Measurements from ENCODE around the gene LIN7C. TPM values are rescaled to one million over a fixed set of nuclear protein-coding genes. Genes with fewer than 3 reads are reported as not detected.

Gene LIN7C
- total and polyA plus RNA-seq, 2 of the 13 experiments (the other 11 are each of a cell fraction or from before 2014, with no cell fraction given) = 14.8 to 37.2 TPM

DNA sequence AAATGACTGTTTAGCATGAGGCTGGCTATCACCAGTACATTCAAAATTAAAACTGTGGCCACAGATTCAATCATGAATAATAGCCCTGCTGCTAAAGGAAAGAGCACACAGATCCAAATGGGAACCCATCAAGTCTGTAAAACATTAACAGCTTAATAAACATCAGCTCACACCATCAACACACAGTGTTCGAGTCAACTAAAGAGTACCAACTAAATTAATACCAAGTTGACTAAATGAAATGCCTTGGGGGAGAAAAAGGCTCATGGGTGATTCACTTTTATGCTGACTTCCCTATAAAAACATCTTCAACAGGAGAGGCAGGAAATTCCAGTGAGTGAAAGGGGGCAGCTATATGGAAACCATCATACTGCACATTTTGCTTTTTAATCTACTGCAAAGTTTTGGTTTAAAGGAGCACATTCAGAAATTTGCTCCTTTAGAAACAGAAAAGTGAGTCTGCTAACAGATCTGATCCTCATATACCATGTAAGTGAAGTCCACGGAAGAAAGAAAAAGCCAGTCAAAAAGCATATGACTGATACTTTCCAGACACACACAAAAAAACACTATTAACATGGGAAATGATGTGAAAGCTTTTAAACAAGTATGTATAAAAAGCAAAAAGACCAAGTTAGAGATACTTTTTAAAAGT, 50.3 kb downstream of the LIN7C start:
- H3K9me3 ChIP-seq (ENCODE audit: low read length) = no peaks in the 10 kb centered on the region
- H3K27ac ChIP-seq (ENCODE audit: extremely low read length, insufficient read depth, low read length) = peak overlapping the region; percentile 5
- intact Hi-C loops (cut with micrococcal nuclease; ENCODE audit: unreplicated experiment) (no loop called here), in situ Hi-C loops (cut with HindIII; ENCODE audit: extremely low pct_ligation_motif_present, low pct_unique_long_range_greater_than_20kb) (no loop called here)
- H4K20me1 ChIP-seq (ENCODE audit: insufficient read depth, low read length) = peaks cover 27% of the 10 kb centered on the region
- H3K4me1 ChIP-seq (ENCODE audit: insufficient read depth, low read length) = peaks cover 90% of the 10 kb centered on the region
- 25% methylated on average over 2 of the region's 2 CpGs for WGBS (ENCODE audit: low lambda C conversion rate)
- peak overlapping the region in 1 of 3 experiments; percentile 23; a peak in 1 of 6 replicates for H3K4me3 ChIP-seq (replicated peaks in 1 of 3; ENCODE audit: insufficient read depth in 1 of 3, low read depth in 2 of 3, low read length in 3 of 3)
- ChIA-PET CTCF (ENCODE audit: low intra/inter-chr PET ratio, low total read pairs) (no interaction called here), POLR2A (interaction anchor here (0.8 to 2.4 kb wide), 5 partner anchors 8 to 81 kb away, joined by 3 to 17 read pairs (median 6); partner anchors contain the start of gene LGR4)
- no peak overlapping the region for H2AFZ ChIP-seq (ENCODE audit: low read length)
- ATAC-seq (peak; percentile 52), DNase-seq (ENCODE audit: low spot score) (peak; percentile 55), FAIRE-seq (no peak)
- no TSS peak for BruUV-seq (replicated peaks)
- H3K79me2 ChIP-seq (ENCODE audit: insufficient read depth, low read length) = peaks cover 98% of the 10 kb centered on the region
- H3K9ac ChIP-seq (ENCODE audit: insufficient read depth, low read depth, low read length) = no peak overlapping the region
- no peaks in the 10 kb centered on the region; a peak in 1 of 5 replicates for H3K36me3 ChIP-seq (replicated peaks in 1 of 2; ENCODE audit: control insufficient read depth in 1 of 2, insufficient read depth in 2 of 2, low read length in 2 of 2)
- H3K4me2 ChIP-seq (ENCODE audit: low read depth, low read length) = peak overlapping the region; percentile 36
- H3K27me3 ChIP-seq (ENCODE audit: control insufficient read depth in 1 of 2, insufficient read depth in 2 of 2, low read length in 2 of 2) = no peaks in the 10 kb centered on the region
- TF ChIP-seq STAT5B (CRISPR knock-in tag; IDR thresholded peaks at IDR 0.05) = no peak
- no peak for TF ChIP-seq NFIB (CRISPR knock-in tag; IDR thresholded peaks at IDR 0.05; ENCODE audit: borderline replicate concordance)
- TF ChIP-seq MAFK (conservative IDR thresholded peaks at IDR 0.05 in 1 of 2, IDR thresholded peaks at IDR 0.05 in 1 of 2; ENCODE audit: low read length in 2 of 2) = peak; percentile 12 to 38; a peak in 2 of 4 replicates
- TF ChIP-seq, protein P1, sequence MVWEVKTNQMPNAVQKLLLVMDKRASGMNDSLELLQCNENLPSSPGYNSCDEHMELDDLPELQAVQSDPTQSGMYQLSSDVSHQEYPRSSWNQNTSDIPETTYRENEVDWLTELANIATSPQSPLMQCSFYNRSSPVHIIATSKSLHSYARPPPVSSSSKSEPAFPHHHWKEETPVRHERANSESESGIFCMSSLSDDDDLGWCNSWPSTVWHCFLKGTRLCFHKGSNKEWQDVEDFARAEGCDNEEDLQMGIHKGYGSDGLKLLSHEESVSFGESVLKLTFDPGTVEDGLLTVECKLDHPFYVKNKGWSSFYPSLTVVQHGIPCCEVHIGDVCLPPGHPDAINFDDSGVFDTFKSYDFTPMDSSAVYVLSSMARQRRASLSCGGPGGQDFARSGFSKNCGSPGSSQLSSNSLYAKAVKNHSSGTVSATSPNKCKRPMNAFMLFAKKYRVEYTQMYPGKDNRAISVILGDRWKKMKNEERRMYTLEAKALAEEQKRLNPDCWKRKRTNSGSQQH (CRISPR knock-in tag; IDR thresholded peaks at IDR 0.05; ENCODE audit: low read depth) = no peak
- no peak for TF ChIP-seq ZSCAN29 (CRISPR knock-in tag; conservative IDR thresholded peaks at IDR 0.05)
- peak; percentile 90; the same call in 1 of the 2 replicates for TF ChIP-seq ZSCAN31 (CRISPR knock-in tag; IDR thresholded peaks at IDR 0.05; ENCODE audit: low read depth)
- no peak for TF ChIP-seq RBM22 (optimal IDR thresholded peaks at IDR 0.05; ENCODE audit: low read length)
- TF ChIP-seq, protein P2, sequence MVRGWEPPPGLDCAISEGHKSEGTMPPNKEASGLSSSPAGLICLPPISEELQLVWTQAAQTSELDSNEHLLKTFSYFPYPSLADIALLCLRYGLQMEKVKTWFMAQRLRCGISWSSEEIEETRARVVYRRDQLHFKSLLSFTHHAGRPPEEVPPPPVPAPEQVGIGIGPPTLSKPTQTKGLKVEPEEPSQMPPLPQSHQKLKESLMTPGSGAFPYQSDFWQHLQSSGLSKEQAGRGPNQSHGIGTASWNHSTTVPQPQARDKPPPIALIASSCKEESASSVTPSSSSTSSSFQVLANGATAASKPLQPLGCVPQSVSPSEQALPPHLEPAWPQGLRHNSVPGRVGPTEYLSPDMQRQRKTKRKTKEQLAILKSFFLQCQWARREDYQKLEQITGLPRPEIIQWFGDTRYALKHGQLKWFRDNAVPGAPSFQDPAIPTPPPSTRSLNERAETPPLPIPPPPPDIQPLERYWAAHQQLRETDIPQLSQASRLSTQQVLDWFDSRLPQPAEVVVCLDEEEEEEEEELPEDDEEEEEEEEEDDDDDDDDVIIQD (CRISPR knock-in tag; IDR thresholded peaks at IDR 0.05; ENCODE audit: low read depth) = peak; percentile 16; the same call in 1 of the 2 replicates
- TF ChIP-seq, protein P3, sequence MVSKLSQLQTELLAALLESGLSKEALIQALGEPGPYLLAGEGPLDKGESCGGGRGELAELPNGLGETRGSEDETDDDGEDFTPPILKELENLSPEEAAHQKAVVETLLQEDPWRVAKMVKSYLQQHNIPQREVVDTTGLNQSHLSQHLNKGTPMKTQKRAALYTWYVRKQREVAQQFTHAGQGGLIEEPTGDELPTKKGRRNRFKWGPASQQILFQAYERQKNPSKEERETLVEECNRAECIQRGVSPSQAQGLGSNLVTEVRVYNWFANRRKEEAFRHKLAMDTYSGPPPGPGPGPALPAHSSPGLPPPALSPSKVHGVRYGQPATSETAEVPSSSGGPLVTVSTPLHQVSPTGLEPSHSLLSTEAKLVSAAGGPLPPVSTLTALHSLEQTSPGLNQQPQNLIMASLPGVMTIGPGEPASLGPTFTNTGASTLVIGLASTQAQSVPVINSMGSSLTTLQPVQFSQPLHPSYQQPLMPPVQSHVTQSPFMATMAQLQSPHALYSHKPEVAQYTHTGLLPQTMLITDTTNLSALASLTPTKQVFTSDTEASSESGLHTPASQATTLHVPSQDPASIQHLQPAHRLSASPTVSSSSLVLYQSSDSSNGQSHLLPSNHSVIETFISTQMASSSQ (IDR thresholded peaks at IDR 0.05; ENCODE audit: low read depth) = peak; percentile 90
- TF ChIP-seq, protein P3 (CRISPR knock-in tag; IDR thresholded peaks at IDR 0.05; ENCODE audit: borderline replicate concordance) = peak; percentile 91
- peak; percentile 59; the same call in 1 of the 2 replicates for TF ChIP-seq FOXA3 (CRISPR knock-in tag; IDR thresholded peaks at IDR 0.05)
- no peak for TF ChIP-seq FOXP1 (IDR thresholded peaks at IDR 0.05)
- peak; percentile 51; the same call in 1 of the 2 replicates for TF ChIP-seq FOXP1 (CRISPR knock-in tag; IDR thresholded peaks at IDR 0.05)
- no peak for TF ChIP-seq SOX6 (IDR thresholded peaks at IDR 0.05)
- no peak for TF ChIP-seq SOX6 (CRISPR knock-in tag; IDR thresholded peaks at IDR 0.05)
